Measurements from ENCODE around the gene FAM221A.

DNA sequence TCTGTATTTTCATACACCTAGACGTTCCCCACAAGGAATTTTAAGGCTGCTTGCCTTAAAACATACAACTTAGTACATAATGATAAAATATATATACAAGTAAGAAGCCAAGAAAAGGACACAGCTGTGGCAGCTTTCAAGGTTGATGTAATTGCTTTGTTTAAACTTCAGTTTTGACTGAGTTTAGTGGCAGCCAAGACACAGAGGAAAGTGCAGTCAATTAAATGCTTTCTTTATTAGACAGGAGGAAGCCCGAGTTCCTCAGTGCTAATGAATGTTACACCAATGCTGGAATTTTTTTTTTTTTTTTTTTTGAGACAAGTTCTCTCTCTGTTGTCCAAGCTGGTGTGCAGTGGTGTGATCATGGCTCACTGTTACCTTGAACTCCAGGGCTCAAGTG is 18.8 kb downstream of the FAM221A start:
- no peak for TF ChIP-seq POLR2A (IDR thresholded peaks at IDR 0.05)
- TF ChIP-seq, protein P1, sequence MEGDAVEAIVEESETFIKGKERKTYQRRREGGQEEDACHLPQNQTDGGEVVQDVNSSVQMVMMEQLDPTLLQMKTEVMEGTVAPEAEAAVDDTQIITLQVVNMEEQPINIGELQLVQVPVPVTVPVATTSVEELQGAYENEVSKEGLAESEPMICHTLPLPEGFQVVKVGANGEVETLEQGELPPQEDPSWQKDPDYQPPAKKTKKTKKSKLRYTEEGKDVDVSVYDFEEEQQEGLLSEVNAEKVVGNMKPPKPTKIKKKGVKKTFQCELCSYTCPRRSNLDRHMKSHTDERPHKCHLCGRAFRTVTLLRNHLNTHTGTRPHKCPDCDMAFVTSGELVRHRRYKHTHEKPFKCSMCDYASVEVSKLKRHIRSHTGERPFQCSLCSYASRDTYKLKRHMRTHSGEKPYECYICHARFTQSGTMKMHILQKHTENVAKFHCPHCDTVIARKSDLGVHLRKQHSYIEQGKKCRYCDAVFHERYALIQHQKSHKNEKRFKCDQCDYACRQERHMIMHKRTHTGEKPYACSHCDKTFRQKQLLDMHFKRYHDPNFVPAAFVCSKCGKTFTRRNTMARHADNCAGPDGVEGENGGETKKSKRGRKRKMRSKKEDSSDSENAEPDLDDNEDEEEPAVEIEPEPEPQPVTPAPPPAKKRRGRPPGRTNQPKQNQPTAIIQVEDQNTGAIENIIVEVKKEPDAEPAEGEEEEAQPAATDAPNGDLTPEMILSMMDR (IDR thresholded peaks at IDR 0.05 in 4 of 5, conservative IDR thresholded peaks at IDR 0.05 in 1 of 5) = no peak

Measured in gastrocnemius medialis (tissue), 4 donors.